BJ (cell line): Measurements from ENCODE around the gene GGACT. TPM values are rescaled to one million over a fixed set of nuclear protein-coding genes. Genes with fewer than 3 reads are reported as not detected.

ENCODE experiments used
- CTCF ChIA-PET: fragments of 350-600 bp; formaldehyde crosslinking; extraction: SDS; loops from one replicate; lab custom pipeline; 2021; ENCODE audit warnings: antibody characterized with exemption, inconsistent platforms; lab: Yijun Ruan, JAX
- POLR2A ChIA-PET: fragments of 300-600 bp; sonication (Branson Sonifier 250); formaldehyde crosslinking; extraction: SDS; loops from one replicate; lab custom pipeline; 2021; ENCODE audit warnings: antibody characterized with exemption; lab: Charles Lee
- DNase-seq: peaks from one replicate; pipeline ENCODE4 v3.0.0-alpha.2; 2011; ENCODE audit warnings: low read depth
- H3K27me3 ChIP-seq: 2 replicates; pipeline ENCODE4 v1.6.0; 2011; ENCODE audit warnings: low read length; ENCODE audit not compliant: control insufficient read depth, insufficient read depth
- H3K36me3 ChIP-seq: 2 replicates; pipeline ENCODE4 v1.5.1; 2011; ENCODE audit warnings: low read length; ENCODE audit not compliant: control insufficient read depth, insufficient read depth
- H3K4me3 ChIP-seq: 2 replicates; pipeline ENCODE4 v1.5.1; 2011; ENCODE audit warnings: low read depth, mild to moderate bottlenecking, control low read depth, low read length
- CTCF ChIP-seq: IDR thresholded peaks from 2 replicates; pipeline ENCODE4 v1.5.1; 2011; ENCODE audit warnings: low read depth, mild to moderate bottlenecking, control low read depth, inconsistent platforms, low read length, moderate library complexity; ENCODE audit not compliant: insufficient read depth
- polyA plus RNA-seq: library from polyadenylated mRNA; depleted of rRNA; stranded (reverse); fragments of >200 nt; gene quantifications from 2 replicates; pipeline ENCODE4 v1.2.3, GENCODE V29; 2011

Gene GGACT
- polyA plus RNA-seq, 1 experiment = 7.0 TPM

GRCh38 chr13:100490692-100491091 lies 97.9 kb downstream of the GGACT start:
- no peak for TF ChIP-seq CTCF
- no peak for DNase-seq
- Histone ChIP-seq H3K27me3 (no peaks in the 10 kb centered on the region), H3K4me3 (no peak overlapping the region), H3K36me3 (no peaks in the 10 kb centered on the region)
- CTCF ChIA-PET = interaction anchor here (1.8 kb wide), 2 partner anchors 11 to 24 kb away, joined by 5 read pairs; no protein-coding TSS in a partner anchor
- POLR2A ChIA-PET = interaction anchor here (0.5 kb wide), 1 partner anchor 526 kb away, joined by 3 read pairs; no protein-coding TSS in a partner anchor

- POLR2A ChIA-PET = no interaction called here
- DNase-seq = no peak
- H3K4me3 ChIP-seq = no peak overlapping the region
- CTCF ChIA-PET = interaction anchor here (1.0 kb wide), 1 partner anchor 10 kb away, joined by 3 read pairs; no protein-coding TSS in a partner anchor
- no peak for TF ChIP-seq CTCF
- H3K36me3 ChIP-seq = no peaks in the 10 kb centered on the region
- no peaks in the 10 kb centered on the region for H3K27me3 ChIP-seq
Measured at GRCh38 chr13:100485265-100485664, 103.3 kb downstream of the GGACT start.

- TF ChIP-seq CTCF = no peak
- Histone ChIP-seq H3K4me3 (no peak overlapping the region), H3K27me3 (no peaks in the 10 kb centered on the region), H3K36me3 (no peaks in the 10 kb centered on the region)
- ChIA-PET CTCF (interaction anchor here (0.7 to 1.2 kb wide), 3 partner anchors 10 to 17 kb away, joined by 3 read pairs; no protein-coding TSS in a partner anchor), POLR2A (no interaction called here)
- DNase-seq = no peak
Measured at GRCh38 chr13:100484702-100485101, 103.9 kb downstream of the GGACT start.

GRCh38 chr13:100483841-100484381 lies 104.7 kb downstream of the GGACT start:
- Histone ChIP-seq H3K4me3 (no peak overlapping the region), H3K36me3 (no peaks in the 10 kb centered on the region), H3K27me3 (no peaks in the 10 kb centered on the region)
- no peak for TF ChIP-seq CTCF
- no peak for DNase-seq
- POLR2A ChIA-PET = no interaction called here
- CTCF ChIA-PET = interaction anchor here (0.7 to 1.2 kb wide), 3 partner anchors 11 to 18 kb away, joined by 3 read pairs; no protein-coding TSS in a partner anchor

GRCh38 chr13:100483139-100483538 lies 105.5 kb downstream of the GGACT start:
- TF ChIP-seq CTCF = no peak
- no peaks in the 10 kb centered on the region for H3K27me3 ChIP-seq
- H3K36me3 ChIP-seq = no peaks in the 10 kb centered on the region
- no peak overlapping the region for H3K4me3 ChIP-seq
- POLR2A ChIA-PET = interaction anchor here (0.6 kb wide), 1 partner anchor 60 kb away, joined by 7 read pairs; no protein-coding TSS in a partner anchor
- DNase-seq = no peak
- CTCF ChIA-PET = no interaction called here
